ENCODE measurements around the gene OR2V2.

DNA sequence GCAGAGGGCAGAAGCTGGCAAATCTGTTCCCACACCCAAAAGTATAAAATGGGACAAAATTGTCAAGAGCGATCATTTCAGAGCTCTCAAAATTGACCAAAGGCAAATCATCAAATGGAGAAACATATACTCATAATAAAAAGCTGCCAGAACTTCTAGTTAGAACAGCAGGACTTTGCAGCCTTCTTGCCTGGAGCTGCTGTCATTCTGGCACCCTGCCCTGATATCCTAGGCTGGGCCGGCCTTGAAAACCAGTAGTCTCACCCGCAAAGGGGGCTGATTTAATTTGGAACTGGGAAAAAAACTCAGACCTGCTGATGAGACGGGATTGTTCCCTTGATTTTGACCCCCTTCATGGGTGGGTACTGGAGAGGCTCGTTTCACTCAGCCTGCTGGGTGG, 34.9 kb upstream of the OR2V2 start:
- TF ChIP-seq, protein P1, sequence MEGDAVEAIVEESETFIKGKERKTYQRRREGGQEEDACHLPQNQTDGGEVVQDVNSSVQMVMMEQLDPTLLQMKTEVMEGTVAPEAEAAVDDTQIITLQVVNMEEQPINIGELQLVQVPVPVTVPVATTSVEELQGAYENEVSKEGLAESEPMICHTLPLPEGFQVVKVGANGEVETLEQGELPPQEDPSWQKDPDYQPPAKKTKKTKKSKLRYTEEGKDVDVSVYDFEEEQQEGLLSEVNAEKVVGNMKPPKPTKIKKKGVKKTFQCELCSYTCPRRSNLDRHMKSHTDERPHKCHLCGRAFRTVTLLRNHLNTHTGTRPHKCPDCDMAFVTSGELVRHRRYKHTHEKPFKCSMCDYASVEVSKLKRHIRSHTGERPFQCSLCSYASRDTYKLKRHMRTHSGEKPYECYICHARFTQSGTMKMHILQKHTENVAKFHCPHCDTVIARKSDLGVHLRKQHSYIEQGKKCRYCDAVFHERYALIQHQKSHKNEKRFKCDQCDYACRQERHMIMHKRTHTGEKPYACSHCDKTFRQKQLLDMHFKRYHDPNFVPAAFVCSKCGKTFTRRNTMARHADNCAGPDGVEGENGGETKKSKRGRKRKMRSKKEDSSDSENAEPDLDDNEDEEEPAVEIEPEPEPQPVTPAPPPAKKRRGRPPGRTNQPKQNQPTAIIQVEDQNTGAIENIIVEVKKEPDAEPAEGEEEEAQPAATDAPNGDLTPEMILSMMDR (IDR thresholded peaks at IDR 0.05), result no peak
- TF ChIP-seq POLR2A (IDR thresholded peaks at IDR 0.05), result no peak

Measured in uterus (tissue), 2 donors.